Body of pancreas (tissue), 4 donors: ENCODE results near the gene MT1G. TPM values are rescaled to one million over a fixed set of nuclear protein-coding genes. Genes with fewer than 3 reads are reported as not detected.

Experiments used
- ATAC-seq: fragments of 150-250 bp; one replicate; pipeline ENCODE4 v1.9.1; 2016
- DNase-seq, 4 donors: peaks; one replicate each; pipeline ENCODE4 v3.0.0-alpha.2; 2019
- H3K27ac ChIP-seq, 4 donors: fragments of 200-600 bp; sonication (generic); 1 replicate in 3 of 4; 2 replicates in 1 of 4; pipeline versions ENCODE4 v1.5.1 to v1.6.1; 2016 to 2019; ENCODE audit warnings: mild to moderate bottlenecking in 1 of 4, mixed read lengths in 1 of 4, moderate library complexity in 1 of 4
- H3K27me3 ChIP-seq, 2 donors: fragments of 200-600 bp; sonication (generic); one replicate each; pipeline ENCODE4 v1.6.0; 2016; ENCODE audit warnings: mild to moderate bottlenecking in 1 of 2
- H3K36me3 ChIP-seq, 2 donors: fragments of 200-600 bp; sonication (generic); replicated peaks in 1 of 2; 2 replicates each; pipeline ENCODE4 v1.5.1; 2016; ENCODE audit warnings: low read depth in 2 of 2; ENCODE audit not compliant: insufficient read depth in 1 of 2
- H3K4me1 ChIP-seq: fragments of 200-600 bp; sonication (generic); one replicate; pipeline ENCODE4 v1.6.0; 2016
- H3K4me3 ChIP-seq, 2 donors: fragments of 200-600 bp; sonication (generic); 1 replicate in 1 of 2; 2 replicates in 1 of 2; pipeline ENCODE4 v1.5.1; 2016 to 2019
- H3K9me3 ChIP-seq, 3 donors: fragments of 200-600 bp; sonication (generic); 1 replicate in 2 of 3; 2 replicates in 1 of 3; pipeline ENCODE4 v1.5.1; 2016
- POLR2A ChIP-seq, 3 donors: fragments of 450-650 bp; IDR thresholded peaks; one replicate each; pipeline ENCODE4 v1.6.1; 2016; ENCODE audit warnings: antibody characterized with exemption in 3 of 3, mild to moderate bottlenecking in 2 of 3
- WGBS, 2 donors: methylation state at CpG; one replicate each; pipeline ENCODE4 v1.1.5; 2017; 5-methylcytosine and 5-hydroxymethylcytosine counted together
- intact Hi-C: fragments of 100-400 bp; cut with DNase I; formaldehyde crosslinking; loops from one replicate; pipeline ENCODE4 v1.15.1; 2023
- total RNA-seq, 2 donors: library from RNA; depleted of rRNA; stranded (reverse); fragments of >200 nt; gene quantifications; one replicate each; pipeline ENCODE4 v1.1.0, GENCODE V29; 2016
- TF ChIP-seq, protein P1 (sequence below), 7 experiments: fragments of 450-650 bp in 4 of 7; fragments of 200-600 bp in 3 of 7; sonication (generic) in 3 of 7; IDR thresholded peaks; one replicate each; pipeline ENCODE4 v1.5.1; 2016 to 2019; ENCODE audit warnings: antibody characterized with exemption in 7 of 7

Gene MT1G
- total RNA-seq, 2 donors from 2014 or later = 95.2 to 413 TPM

DNA sequence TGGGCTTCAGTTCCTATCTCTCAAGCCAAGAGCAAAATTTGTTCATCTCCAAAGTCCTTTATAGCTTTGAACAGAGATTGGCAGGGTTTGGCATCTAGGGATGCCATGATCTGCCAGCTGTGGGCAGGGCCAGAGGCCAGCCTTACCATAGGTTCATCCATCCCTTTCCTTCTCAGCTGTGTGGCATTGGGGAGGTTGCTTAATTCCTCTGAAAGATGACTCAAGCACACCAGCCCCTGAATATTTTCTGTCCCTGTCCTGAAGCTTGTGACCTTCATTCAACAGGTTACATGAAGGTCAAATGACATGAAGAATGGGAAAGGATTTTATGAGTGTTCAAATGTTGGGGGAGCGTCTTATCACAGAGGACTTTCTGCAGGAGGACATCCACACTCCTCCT lies 3.4 kb downstream of the MT1G start:
- H3K27ac ChIP-seq = no peak overlapping the region

DNA sequence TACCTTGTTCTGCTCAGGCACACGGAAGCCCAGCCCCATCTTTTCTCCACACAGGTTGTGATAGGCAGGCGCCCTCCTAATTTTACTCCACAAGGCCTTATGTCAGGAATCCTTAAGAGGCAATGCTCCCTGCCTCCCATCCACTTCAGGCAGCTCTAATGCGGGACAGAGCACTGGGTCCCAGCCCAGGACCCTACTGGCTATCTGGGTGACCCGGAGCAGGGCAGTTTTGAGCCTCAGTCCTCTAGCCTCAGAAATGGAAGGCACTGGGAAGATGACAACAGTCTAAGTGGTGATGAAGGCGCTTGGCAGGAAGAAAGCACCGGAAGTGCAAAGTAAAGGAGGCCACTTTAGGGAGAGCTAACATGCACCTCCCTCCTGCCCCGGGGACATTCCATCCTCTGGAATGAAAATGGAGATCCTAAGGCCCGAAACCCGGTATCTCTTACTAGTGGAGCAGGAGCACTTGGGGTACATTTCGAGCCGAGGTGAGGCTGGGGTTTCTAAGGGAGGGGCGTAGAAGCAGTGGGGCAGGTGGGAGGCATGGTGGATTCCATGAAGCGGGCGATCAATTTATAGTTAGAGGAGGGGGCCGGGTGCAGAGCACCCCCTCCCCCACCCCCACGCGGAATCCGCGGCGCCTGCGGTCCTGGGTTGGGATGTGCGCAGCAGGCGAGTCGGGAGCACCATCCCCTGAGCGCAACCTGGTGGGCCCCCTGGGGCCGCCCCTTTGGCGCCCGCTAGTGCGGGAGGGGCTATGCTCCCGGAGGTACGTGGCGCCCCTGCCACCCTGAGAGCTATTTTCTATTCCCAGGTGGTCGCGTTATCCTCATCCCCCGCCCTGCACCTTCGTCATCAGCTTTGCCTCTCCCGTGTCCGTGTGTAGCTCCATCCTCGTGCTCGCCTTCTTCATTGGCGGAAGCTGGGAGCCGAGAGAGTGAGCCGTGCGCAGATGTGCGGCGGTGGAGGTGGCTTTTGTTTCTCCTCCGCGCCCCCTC lies 5.2 kb downstream of the MT1G start:
- WGBS, 2 donors = 49 to 66% methylated on average over 44 to 45 of the region's 48 CpGs
- DNase-seq (no peak), ATAC-seq (no peak)
- H3K4me1 ChIP-seq = peaks cover 31% of the 10 kb centered on the region
- H3K9me3 ChIP-seq = no peaks in the 10 kb centered on the region
- intact Hi-C loops = no loop called here
- no peak for TF ChIP-seq POLR2A (IDR thresholded peaks at IDR 0.05)
- TF ChIP-seq, protein P1, sequence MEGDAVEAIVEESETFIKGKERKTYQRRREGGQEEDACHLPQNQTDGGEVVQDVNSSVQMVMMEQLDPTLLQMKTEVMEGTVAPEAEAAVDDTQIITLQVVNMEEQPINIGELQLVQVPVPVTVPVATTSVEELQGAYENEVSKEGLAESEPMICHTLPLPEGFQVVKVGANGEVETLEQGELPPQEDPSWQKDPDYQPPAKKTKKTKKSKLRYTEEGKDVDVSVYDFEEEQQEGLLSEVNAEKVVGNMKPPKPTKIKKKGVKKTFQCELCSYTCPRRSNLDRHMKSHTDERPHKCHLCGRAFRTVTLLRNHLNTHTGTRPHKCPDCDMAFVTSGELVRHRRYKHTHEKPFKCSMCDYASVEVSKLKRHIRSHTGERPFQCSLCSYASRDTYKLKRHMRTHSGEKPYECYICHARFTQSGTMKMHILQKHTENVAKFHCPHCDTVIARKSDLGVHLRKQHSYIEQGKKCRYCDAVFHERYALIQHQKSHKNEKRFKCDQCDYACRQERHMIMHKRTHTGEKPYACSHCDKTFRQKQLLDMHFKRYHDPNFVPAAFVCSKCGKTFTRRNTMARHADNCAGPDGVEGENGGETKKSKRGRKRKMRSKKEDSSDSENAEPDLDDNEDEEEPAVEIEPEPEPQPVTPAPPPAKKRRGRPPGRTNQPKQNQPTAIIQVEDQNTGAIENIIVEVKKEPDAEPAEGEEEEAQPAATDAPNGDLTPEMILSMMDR (IDR thresholded peaks at IDR 0.05) = no peak
- no peaks in the 10 kb centered on the region for H3K27me3 ChIP-seq
- H3K27ac ChIP-seq = no peak overlapping the region
- no peaks in the 10 kb centered on the region for H3K36me3 ChIP-seq
- H3K4me3 ChIP-seq = no peak overlapping the region

More for the DNA sequence above, 3.4 kb downstream of the MT1G start:
- Histone ChIP-seq H3K4me1 (peaks cover 34% of the 10 kb centered on the region), H3K4me3 (no peak overlapping the region), H3K9me3 (no peaks in the 10 kb centered on the region), H3K27me3 (no peaks in the 10 kb centered on the region), H3K36me3 (no peaks in the 10 kb centered on the region)
- intact Hi-C loops = no loop called here
- TF ChIP-seq, protein P1 (IDR thresholded peaks at IDR 0.05) = no peak
- no peak for TF ChIP-seq POLR2A (IDR thresholded peaks at IDR 0.05)
- 80 to 85% methylated on average over 1 of the region's 1 CpG for WGBS, 2 donors
- DNase-seq (no peak), ATAC-seq (no peak)

DNA sequence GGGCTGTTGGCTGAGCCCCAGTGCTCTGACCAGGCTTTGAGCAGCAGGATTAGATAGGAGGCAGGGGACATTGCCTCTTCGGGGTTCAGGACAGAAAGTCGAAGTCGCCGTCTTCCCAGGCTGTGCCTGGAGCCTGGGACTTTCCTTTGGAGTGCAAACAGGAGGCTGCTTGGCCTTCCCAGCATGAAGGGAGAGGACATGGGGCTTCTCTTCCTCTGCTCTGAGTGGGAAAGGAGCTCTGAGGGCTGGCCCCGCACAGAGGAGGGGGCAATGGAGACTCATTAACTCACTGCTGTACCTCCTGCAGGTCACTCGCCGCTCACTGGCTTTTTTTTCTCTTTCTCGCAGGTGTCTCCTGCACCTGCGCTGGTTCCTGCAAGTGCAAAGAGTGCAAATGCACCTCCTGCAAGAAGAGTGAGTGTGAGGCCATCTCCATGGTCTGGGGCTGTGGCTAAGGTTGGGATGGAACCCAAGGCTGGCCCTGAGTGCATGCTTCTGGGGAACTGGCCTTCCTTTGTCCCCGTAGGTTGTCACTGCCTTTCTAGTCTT lies 9.5 kb downstream of the MT1G start:
- ATAC-seq (peak; percentile 6), DNase-seq (peak in 2 of 4 donors; percentile 39 to 66)
- H3K4me3 ChIP-seq = peak overlapping the region; percentile 20 to 61
- H3K27ac ChIP-seq = peak overlapping the region; percentile 92 to 97 (median 96)
- no peaks in the 10 kb centered on the region for H3K36me3 ChIP-seq
- 9 to 10% methylated on average over 7 to 10 of the region's 10 CpGs for WGBS, 2 donors
- H3K27me3 ChIP-seq = no peaks in the 10 kb centered on the region
- TF ChIP-seq, protein P1 (IDR thresholded peaks at IDR 0.05) = peak in 1 of 7 experiments; percentile 9
- TF ChIP-seq POLR2A (IDR thresholded peaks at IDR 0.05) = no peak
- H3K4me1 ChIP-seq = peaks cover 21% of the 10 kb centered on the region
- intact Hi-C loops = no loop called here
- H3K9me3 ChIP-seq = no peaks in the 10 kb centered on the region

DNA sequence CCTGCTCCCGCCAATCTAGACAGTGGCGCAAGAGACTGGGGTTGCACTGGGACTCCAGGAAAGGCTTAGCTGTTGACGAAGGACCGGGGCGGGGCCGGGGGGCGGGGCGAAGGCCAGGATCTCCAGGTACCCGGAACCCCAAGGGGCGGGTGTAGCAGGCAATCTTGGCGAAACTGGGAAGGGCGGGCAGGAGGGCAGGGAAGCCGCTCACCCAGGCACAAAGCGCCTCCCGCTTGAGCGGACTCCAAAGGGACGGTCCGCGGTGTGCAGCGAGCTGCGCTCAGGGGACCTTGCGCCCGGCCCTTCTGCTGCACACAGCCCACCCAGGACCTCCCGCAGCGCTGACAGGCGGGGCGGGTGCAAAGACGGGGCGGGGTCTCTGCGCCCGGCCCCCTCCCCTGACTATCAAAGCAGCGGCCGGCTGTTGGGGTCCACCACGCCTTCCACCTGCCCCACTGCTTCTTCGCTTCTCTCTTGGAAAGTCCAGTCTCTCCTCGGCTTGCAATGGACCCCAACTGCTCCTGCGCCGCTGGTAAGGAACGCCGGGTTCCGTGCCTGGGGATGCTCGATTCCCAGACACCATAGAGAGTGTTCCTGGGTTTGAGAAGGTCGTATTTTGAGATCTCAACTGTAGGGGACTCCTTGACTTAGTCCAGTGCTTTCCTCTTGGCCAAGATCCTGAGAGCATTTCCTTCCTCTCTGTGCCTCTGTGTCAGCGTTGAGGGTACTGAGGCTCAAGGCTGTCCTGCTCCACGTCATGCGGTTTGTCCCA lies 10.1 kb downstream of the MT1G start, which contains the start of gene MT1F:
Gene MT1F, plus strand, starts transcription at position 405 of the 772 bp plus-strand sequence. Its CDS starts 100 bp downstream, at position 505.
- peak within 1 kb of the TSS; percentile 92 to 97 (median 96) for H3K27ac ChIP-seq
- intact Hi-C loops = no loop called here
- H3K36me3 ChIP-seq = no peaks in the 10 kb centered on the region
- H3K4me1 ChIP-seq = peaks cover 21% of the 10 kb centered on the region
- no peaks in the 10 kb centered on the region for H3K9me3 ChIP-seq
- no peaks in the 10 kb centered on the region for H3K27me3 ChIP-seq
- H3K4me3 ChIP-seq = peak within 1 kb of the TSS; percentile 20 to 61
- DNase-seq (peak; percentile 97 to 99 (median 98)), ATAC-seq (peak; percentile 96)
- TF ChIP-seq, protein P1 (IDR thresholded peaks at IDR 0.05) = peak in 2 of 7 experiments; percentile 33 to 37
- TF ChIP-seq POLR2A (IDR thresholded peaks at IDR 0.05) = peak; percentile 76 to 85 (median 83)
- 0 to 1% methylated on average over 16 to 45 of the region's 46 CpGs for WGBS, 2 donors
